HG03354 (cell line): Measurements from ENCODE around the gene POLR1E.

Source experiments
- ATAC-seq: cut with Tn5 transposase; IDR thresholded peaks from one replicate; pipeline ENCODE4 v1.9.1; 2021; ENCODE audit warnings: mild to moderate bottlenecking; ENCODE audit not compliant: unreplicated experiment, poor library complexity, severe bottlenecking

POLR1E gene

GRCh38 chr9:37528652-37529471 is 43.1 kb downstream of the POLR1E start:
- peak; percentile 76 for ATAC-seq

GRCh38 chr9:37531699-37532098 is 46.0 kb downstream of the POLR1E start:
- ATAC-seq, result no peak

GRCh38 chr9:37534412-37534811 is 48.7 kb downstream of the POLR1E start:
- ATAC-seq, result no peak

- ATAC-seq, result no peak
Observed at GRCh38 chr9:37534901-37535300, 49.2 kb downstream of the POLR1E start.

GRCh38 chr9:37538099-37538498 is 52.4 kb downstream of the POLR1E start:
- no peak for ATAC-seq

GRCh38 chr9:37539634-37540033 is 53.9 kb downstream of the POLR1E start:
- no peak for ATAC-seq

GRCh38 chr9:37540634-37541033 is 54.9 kb downstream of the POLR1E start:
- ATAC-seq, result no peak

- ATAC-seq, result no peak
Observed at GRCh38 chr9:37541465-37541864, 55.7 kb downstream of the POLR1E start.

GRCh38 chr9:37542488-37542887 is 56.7 kb downstream of the POLR1E start:
- no peak for ATAC-seq

GRCh38 chr9:37542895-37543294 is 57.1 kb downstream of the POLR1E start:
- ATAC-seq, result no peak

GRCh38 chr9:37543468-37543867 is 57.7 kb downstream of the POLR1E start:
- no peak for ATAC-seq

- ATAC-seq, result no peak
Observed at GRCh38 chr9:37547328-37547878, 61.7 kb downstream of the POLR1E start.

GRCh38 chr9:37549527-37549926 is 63.8 kb downstream of the POLR1E start:
- no peak for ATAC-seq

- no peak for ATAC-seq
Observed at GRCh38 chr9:37550781-37551180, 65.0 kb downstream of the POLR1E start.

GRCh38 chr9:37551468-37551867 is 65.7 kb downstream of the POLR1E start:
- no peak for ATAC-seq

- no peak for ATAC-seq
Observed at GRCh38 chr9:37551888-37552287, 66.1 kb downstream of the POLR1E start.
